Stimulated activated CD8-positive, alpha-beta memory T cell treated with anti-CD3 and anti-CD28 coated beads, Interleukin-12 subunit alpha, Interleukin-12 subunit beta, amount 100 ng/mL, for 24 hours (primary cell): ENCODE data around the gene SUMF1.

Experiments used
- DNase-seq: peaks from one replicate; pipeline ENCODE4 v3.0.0-alpha.2; 2020; ENCODE audit errors: extremely low read depth

Gene SUMF1

GRCh38 chr3:4416427-4416945 lies 50.6 kb downstream of the SUMF1 start:
- no peak for DNase-seq

DNA sequence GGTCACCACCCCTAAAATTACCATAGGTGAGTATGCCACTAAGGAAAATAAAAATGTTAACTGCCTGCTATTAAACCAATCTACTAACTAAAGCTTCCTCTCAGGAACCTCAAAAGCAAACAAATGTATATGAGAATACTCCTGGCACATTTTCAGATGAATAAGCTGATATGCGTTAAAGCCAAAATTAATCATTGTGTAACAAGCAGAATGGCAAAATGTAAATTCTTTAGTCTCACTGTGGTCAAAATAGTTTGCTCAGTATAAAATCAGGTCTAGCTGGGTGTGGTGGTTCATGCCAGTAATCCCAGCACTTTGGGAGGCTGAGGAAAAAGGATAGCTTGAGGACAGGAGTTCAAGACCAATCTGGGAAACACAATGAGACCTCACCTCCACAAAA lies 53.6 kb downstream of the SUMF1 start:
- no peak for DNase-seq

DNA sequence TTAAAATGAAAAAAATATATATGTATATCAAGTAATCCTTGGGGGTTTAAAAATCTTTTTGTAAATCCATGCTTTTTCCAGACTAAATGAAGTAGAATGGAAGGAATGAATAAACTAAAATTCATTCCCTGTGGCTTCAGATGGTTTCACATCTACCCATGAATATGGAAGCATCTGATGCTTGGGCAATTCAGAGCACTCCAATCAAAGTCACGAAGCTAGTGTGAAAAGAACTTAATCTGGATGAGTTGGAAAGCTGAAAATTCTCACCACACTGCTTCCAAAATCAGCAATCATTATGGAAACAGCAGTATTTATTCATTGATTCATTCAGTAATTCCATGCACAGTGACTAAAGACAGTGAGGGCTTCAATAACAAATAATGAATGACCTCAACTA lies 55.2 kb downstream of the SUMF1 start:
- DNase-seq, result no peak

DNA sequence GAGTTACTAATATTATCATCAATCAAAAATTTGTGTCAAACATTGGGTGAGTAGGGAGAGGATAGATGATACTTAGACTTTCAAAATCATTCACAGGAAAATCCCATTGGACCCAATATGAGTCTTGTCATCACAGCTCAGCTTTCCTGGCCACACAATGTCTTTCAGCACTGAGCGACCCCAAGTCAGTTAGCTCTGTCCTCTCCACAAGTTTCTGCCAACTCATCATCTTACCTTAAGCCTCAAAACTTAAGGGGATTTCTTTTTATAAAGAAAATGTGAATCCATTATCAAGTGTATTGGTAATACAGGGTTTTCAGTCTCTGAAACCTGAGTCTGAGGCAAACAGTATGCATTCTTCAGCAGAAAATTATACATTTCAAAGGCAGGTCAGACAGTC lies 55.8 kb downstream of the SUMF1 start:
- DNase-seq, result no peak

DNA sequence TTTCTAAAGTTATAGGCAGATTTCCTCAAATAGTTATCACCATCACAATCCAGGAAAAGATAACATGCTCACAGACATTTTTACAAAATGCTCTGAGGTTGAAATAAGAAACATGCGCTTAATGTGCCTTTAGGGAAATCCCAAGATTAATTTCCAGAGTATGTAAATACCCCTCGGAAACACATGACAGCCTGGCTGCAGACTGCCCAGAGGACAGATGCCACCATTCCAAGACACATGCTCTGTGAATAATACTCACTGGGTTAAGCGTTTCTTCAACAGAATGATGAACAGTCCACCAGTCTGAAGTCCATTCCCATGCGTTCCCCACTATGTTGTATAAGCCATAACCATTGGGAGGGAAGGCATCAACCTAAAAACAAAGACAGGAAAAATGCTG lies 56.5 kb downstream of the SUMF1 start:
- DNase-seq, result no peak

DNA sequence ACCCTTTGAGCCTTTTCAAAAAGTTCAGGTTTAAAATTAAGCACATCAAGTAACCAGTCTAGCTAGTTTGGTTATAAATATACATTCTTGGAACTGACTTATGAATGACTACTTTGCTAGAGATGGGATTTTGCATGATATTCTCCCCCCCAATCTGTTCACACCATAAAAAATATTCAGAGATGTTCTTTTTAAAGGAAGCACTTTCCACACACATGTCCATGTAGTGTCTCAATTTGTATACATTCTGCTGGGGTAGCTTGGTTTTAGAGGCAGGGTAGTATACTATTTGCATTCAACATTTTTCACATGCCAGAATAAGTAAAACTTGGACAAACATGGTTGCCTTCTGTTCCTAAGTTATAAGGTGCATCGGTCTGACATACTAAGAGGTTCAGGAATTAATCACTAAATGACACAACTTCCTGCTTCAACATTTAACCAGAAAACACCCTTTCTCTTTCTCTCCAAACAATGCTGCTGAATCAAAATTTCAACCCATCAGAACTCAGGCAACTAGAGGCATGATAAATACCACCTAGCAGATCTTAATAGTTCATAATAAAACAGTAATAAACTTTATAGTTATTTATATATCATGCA lies 57.0 kb downstream of the SUMF1 start:
- no peak for DNase-seq

- DNase-seq, result no peak
Observed at GRCh38 chr3:4409415-4409814, 57.7 kb downstream of the SUMF1 start.

- DNase-seq, result no peak
Observed at GRCh38 chr3:4408958-4409357, 58.1 kb downstream of the SUMF1 start.

DNA sequence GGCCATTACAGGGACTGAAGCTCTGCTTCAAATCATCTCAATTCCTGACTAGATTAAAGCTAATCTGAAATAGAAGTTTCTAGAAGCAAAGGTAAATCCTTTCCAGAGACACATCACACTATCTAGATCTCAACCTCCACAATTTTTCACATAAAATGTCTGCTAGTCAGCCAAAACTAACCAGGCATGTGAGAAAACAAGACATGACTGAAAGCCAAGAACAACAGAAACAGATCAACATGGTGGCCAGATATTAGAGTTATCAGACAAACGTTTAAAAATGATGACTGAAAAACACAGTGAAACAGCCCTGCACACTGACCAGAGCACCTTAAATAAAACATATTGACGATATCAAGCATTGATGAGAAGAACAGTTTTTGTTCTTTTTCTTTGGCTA lies 59.1 kb downstream of the SUMF1 start:
- no peak for DNase-seq

DNA sequence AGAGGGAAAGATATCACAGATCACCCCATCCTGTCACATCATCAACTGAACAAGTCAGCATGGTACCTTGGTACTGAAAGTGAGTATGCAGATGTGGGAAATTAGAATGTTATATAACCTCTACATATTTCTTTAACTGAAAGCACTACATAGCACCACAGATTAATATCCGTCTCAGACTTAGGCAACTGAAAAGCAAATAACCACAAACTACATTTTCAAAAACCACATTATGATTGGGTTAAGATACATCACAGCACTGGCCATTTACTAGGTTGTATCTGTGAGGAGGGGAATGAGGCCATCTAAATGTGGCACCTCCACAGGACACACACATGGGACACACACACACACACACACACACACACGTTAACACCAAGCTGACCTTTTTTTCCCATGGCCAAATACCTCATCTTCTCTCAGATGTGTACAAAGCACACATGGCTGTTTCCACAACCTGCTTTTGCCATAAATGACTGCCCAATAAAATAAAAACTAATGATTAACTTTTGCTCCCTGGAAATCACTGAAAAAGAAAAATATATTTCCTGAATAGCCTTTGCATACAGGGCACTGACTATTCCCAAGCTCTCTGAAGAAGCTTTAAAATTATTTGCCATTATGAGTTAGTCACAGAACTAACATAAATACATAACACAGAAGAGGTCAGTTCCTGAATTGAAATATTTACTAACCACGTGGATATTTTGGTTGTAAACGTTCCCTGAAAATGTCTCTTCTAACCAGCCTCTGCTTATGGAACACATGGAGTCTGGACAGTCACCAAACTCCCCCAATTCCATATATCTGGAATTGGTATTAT lies 60.1 kb downstream of the SUMF1 start:
- DNase-seq, result no peak

DNA sequence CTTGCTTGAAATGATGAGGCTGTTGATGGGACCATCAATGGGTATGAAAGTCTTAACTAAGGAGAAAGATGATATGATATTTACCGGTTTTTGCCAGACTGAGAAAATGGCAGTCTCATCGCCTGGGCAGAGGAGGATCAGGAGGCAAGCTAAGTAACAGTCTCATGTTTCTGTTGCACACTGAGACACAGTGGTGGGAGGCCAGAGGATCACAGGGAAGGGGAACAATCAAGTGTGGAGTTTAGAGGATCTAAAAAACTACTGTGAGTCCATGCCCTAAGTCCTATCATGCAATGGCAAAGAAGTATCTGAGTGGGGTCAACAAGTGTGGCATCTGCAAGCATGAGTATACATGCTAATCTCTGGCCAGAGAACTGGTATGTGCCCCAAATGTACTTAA lies 62.2 kb downstream of the SUMF1 start:
- DNase-seq, result no peak

- no peak for DNase-seq
Observed at GRCh38 chr3:4401441-4401840, 65.6 kb downstream of the SUMF1 start.

DNA sequence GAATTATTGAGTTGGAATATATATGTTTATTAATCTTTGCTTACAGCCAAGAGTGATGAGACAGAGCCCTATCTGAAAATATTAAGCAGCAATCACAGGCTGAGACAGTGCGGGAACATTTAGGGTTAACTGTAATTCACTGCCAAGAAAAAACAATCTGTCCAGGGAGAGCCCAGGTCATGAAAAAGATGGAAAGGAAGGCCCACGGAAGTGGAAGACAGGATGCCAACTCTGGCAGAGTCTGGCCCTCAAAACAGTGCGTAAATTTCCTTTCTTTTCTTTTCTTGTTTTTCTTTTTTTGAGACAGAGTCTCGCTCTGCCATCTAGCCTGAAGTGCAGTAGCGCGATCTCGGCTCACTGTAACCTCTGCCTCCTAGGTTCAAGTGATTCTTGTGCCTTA lies 67.6 kb downstream of the SUMF1 start:
- DNase-seq, result no peak

- no peak for DNase-seq
Observed at GRCh38 chr3:4398941-4399245, 68.2 kb downstream of the SUMF1 start.

DNA sequence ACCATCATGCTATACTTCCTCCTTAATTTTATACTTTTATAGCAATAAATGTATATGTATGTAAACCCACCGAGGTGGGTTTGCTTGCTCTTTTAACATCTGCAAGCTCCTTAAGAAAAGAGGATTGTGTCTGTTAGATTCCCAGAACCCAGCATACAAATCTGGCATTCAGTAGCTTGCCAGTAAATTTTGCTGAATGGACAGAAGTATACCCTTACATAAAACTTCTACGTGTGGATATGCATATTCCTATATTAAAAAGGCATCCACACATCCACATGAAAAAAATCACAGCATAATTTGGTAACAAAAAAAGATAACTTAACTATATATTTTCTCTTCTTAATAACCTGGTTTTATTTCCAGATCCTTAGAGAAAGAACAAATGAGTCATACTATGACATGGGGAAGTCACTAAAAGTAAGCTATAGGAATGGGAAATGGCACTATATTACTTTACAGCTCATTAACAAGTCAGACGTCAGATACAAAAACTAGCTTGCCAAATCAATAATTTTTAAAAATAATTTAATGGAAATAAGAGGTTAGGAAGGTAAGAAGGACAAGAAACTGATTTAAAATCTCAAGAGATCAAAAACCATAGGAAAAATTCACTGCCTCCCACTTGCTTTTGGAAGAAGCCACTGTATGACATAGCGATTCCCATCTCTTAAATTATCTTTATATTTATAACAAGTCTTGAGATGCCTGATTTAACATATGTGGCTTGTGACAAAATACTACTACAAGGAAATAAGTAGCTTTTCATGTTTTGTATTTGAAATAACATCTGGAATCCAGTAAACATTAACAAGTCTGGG lies 68.7 kb downstream of the SUMF1 start:
- DNase-seq, result no peak

DNA sequence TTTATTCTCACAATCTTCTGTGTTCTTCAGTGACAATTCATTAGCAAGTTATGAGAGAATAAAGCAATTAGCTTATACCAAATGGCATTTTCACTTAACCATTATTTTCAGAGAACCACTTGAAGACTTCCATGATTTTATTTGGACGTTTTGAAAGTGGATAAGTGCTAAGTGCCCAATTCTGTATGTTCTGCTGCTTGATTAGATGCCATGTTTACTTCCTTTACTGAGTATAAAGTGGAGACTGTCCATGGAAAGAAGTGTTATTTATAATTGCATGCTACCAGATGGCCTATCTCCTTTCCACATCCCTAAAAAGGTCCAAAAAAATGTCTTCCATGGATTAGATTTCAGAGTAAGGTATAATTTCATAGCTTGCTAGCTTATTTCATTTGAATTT lies 69.6 kb downstream of the SUMF1 start:
- no peak for DNase-seq

DNA sequence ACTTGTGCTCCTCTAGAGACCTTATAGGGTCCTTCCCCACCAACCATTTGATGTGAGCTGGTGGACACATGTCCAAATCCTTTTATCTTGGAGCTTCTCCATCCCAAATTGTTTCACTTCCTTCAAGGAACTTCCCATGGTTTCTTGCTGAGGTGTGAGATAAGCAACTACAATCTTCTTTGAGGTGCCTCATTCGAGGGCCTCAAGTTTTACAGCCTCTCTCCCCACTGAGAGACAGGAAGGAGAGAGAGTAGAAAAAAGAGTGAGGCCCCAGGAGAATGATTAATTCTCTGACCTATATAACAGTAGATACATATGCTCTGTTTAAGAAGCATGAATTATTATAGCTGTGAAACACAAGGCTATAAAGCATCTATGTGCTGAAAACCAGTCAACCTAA lies 70.5 kb downstream of the SUMF1 start:
- no peak for DNase-seq

- DNase-seq, result no peak
Observed at GRCh38 chr3:4396006-4396405, 71.1 kb downstream of the SUMF1 start.

- DNase-seq, result no peak
Observed at GRCh38 chr3:4395448-4395847, 71.6 kb downstream of the SUMF1 start.

DNA sequence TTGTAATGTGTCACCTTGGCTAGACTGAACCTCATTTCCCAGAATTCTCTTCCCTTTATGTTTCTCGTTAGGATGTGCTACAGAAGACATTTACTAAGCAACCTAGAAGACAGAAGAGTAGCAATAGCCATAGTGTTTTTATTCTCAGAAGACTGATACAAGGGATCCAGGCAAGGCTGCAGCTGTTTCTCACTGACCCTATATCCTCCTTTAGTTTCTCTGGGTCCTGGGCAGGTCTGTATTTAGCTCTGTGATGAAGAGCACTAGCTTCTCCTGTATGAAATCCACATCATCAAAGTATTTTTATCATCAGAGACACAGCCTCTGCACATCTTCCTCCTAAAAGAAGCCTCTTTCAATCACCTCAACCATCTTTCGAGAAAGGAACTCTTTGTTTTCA lies 72.5 kb downstream of the SUMF1 start:
- DNase-seq, result no peak

DNA sequence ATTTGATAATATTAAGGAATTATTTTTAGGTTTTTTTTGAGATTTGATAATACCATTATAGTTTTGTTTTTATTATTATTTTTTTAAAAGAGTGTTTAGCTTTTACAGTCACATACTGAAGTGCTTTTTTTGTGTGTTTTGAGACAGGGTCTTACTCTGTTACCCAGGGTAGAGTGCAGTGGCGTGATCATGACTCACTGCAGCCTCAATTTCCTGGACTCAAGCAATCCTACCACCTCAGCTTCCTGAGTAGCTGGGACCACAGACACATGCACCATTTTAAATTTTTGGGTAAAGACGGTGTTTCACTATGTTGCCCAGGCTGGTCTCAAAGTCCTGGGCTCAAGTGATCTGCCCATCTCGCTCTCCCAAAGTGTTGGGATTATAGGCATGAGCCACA lies 73.0 kb downstream of the SUMF1 start:
- DNase-seq, result no peak

DNA sequence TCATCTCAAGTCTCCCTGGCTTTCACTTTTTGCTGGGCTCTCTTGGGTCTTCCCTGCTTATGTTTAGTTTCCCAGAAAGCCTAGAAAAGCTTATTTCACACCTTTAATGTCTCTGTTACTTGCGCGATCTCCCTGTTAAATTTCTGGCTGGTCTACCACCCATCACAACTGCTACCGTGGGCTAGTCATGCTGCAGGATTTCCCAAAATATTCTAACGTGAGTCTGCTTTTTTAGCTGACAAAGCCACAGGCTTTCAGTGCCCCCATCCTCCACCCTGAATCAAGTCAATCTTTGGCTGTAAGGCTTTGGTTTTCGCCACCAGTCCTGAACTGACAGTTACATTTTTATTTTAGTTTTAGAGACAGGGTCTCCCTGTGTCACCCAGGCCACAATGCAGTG lies 74.1 kb downstream of the SUMF1 start:
- no peak for DNase-seq
